WI38 (cell line): ENCODE measurements around the gene GPR137B.

Experiments
- H3K4me3 ChIP-seq: 2 replicates; pipeline ENCODE4 v1.5.1; 2011; ENCODE audit warnings: low read depth, mild to moderate bottlenecking, control low read depth, low read length
- TF ChIP-seq, protein P1 (sequence below): IDR thresholded peaks from 2 replicates; pipeline ENCODE4 v1.5.1; 2012; ENCODE audit warnings: low read depth, mild to moderate bottlenecking, control low read depth, low read length

Gene GPR137B

DNA sequence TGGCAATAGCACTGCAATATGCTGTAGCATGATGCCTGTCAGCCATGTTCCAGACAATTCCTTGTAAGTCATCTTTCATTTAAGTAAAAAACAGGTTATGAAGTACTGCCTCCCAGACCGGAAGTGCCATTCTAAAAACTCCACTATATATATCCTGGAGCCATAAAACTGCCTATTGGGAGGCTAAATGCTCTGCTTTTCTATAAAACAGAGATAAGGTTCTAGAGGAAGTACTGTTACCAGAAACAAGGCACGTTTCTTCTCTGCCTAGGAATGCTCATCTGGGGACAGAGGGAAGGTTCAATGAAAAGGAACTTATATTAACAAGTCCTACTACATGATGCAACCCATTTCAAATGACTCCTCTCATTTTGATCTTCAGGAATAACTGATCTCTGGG, 66.8 kb downstream of the GPR137B start:
- TF ChIP-seq, protein P1, sequence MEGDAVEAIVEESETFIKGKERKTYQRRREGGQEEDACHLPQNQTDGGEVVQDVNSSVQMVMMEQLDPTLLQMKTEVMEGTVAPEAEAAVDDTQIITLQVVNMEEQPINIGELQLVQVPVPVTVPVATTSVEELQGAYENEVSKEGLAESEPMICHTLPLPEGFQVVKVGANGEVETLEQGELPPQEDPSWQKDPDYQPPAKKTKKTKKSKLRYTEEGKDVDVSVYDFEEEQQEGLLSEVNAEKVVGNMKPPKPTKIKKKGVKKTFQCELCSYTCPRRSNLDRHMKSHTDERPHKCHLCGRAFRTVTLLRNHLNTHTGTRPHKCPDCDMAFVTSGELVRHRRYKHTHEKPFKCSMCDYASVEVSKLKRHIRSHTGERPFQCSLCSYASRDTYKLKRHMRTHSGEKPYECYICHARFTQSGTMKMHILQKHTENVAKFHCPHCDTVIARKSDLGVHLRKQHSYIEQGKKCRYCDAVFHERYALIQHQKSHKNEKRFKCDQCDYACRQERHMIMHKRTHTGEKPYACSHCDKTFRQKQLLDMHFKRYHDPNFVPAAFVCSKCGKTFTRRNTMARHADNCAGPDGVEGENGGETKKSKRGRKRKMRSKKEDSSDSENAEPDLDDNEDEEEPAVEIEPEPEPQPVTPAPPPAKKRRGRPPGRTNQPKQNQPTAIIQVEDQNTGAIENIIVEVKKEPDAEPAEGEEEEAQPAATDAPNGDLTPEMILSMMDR: no peak
- H3K4me3 ChIP-seq: no peak overlapping the region

DNA sequence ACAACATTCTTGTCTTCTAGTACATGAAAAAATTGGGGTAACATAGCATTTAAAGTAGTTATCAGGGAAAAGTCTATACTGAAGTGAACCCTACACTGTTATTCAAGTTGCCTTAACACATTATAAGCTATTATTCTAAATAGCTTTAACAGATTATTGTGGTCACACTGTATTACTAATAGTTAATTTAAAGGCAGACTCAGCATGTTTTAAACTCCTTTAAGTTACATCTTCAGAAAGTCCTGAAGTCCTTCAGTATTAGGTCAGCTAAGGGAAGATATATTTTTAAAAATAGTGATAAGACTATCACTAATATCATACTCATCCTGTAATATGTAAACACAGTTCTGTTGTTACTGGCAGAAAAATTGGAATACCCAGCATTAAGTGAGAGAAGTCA, 67.4 kb downstream of the GPR137B start:
- H3K4me3 ChIP-seq: no peak overlapping the region
- TF ChIP-seq, protein P1: no peak

DNA sequence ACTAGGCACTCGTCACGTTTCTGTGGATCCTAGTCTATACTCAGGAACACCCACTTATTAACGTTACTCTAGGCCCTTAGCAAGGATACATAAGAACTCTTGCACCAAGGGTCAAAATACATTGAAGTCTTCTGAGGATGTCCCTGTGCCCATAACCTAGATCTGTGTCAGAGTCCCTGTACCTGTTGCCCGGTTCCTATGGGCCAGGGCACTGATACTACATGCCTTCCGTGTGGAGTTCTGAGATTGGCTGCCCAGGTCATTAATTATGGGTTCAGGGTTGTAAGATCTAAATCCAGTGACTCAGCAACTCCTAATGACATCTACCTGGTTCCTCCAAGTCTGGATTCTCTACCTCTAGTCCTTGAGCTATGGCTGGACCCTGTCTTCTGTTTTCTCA, 69.5 kb downstream of the GPR137B start:
- TF ChIP-seq, protein P1: no peak
- H3K4me3 ChIP-seq: no peak overlapping the region

DNA sequence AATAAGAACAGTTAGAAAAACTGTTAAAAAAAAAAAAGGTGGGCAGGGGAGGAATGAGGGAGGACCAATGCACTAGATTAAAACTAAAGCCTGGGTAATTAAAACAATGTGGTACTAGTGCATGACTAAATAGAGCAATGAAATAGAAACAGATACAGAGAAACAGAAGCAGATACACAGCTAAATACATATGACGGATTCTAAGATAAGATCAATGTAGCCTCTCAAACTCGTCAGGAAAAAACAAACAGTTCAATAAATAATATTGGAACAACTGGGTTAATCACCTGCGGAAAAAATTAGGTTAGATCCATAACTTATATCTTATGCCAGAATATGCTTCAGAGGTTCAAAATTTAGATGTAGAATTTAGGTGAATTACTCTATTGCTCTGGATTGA, 71.2 kb downstream of the GPR137B start:
- H3K4me3 ChIP-seq: no peak overlapping the region
- TF ChIP-seq, protein P1: no peak

DNA sequence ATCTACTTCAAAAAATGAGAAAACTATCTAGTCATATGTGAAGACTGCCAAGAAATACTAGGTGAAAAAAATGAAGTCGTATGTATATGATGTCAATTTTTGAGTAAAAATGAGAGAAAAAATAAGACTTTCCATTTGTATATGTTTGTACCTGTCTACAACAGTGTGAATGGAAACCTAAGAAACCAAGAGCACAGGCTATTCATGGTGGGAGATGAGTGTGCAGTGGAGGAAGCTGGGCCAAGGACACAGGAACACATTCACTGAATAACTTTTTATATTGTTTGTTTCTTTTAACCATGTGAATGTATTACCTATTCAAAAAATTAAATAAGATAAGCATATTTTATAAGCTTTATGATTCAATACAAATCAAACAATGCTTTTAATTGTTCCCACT, 72.4 kb downstream of the GPR137B start:
- H3K4me3 ChIP-seq: no peak overlapping the region
- TF ChIP-seq, protein P1: no peak

DNA sequence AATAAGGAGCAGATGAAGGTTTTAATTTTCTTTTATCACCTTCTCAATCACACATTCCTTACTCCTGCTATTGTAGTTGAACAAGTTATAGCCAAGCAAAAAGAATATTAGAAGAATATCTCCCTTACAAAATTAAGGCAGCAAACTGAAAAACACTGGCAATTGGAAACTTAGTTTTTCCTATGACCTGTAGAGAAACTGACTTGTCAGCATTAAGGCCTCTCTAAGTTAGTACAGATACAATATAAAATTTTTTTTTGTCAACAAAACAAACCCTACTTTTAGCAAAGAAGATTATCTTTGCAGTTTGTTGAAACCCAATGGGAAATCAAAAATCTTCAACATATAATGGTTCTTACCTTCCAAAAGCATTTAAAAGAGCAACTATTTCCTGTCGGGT, 78.1 kb downstream of the GPR137B start:
- TF ChIP-seq, protein P1: no peak
- H3K4me3 ChIP-seq: no peak overlapping the region

DNA sequence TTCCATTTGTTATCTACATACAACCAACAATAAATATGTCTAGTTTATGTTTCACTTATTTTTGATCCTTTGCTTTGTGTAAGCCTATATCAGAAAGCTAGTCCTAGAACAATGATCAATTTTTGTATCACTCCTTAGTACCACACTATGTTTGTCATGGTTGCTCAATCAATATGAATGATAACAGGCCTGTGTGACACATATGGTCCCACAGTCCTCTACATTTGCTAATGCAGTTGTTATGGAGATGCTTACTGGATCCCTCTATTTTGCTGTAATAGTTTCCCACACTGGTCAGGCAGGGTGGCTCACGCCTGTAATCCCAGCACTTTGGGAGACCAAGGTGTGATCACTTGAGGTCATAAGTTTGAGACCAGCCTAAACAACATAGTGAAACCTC, 80.3 kb downstream of the GPR137B start:
- TF ChIP-seq, protein P1: no peak
- no peak overlapping the region for H3K4me3 ChIP-seq

DNA sequence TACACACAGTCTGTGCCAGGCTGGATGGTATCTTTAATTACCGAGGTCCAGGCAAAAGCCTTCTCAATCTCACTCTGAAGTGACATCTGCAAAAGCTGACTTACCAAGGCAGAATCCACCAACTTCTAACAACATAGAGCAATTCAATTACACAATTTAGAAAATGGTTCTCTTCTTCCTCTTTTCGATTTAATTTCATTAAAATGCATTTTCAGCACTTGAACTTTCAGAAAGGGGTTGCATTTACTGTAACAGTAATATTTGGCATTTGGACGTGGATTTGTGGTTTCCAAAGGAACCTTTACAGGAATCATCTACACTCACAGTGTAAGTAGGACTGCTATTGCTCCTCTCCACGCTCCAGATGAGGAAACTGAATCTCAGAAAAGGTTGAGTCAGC, 86.1 kb downstream of the GPR137B start:
- no peak overlapping the region for H3K4me3 ChIP-seq
- TF ChIP-seq, protein P1: no peak
